ENCODE results near the gene FGD4. TPM values are rescaled to one million over a fixed set of nuclear protein-coding genes. Genes with fewer than 3 reads are reported as not detected.
"Not testable (repeated sequence)": the region's sequence is repeated elsewhere in the genome, so short reads cannot be mapped to it uniquely, and the experiment has no call there.

FGD4 gene
- total and polyA plus RNA-seq, 3 experiments from 2014 or later = 0.64 to 1.4 (median 1.4) TPM

- no peaks in the 10 kb centered on the region for H3K36me3 ChIP-seq (ENCODE audit: insufficient read depth, low read length)
- H3K27ac ChIP-seq (ENCODE audit: low read depth, low read length) = no peak overlapping the region
- H3K4me3 ChIP-seq (ENCODE audit: low read length) = no peak overlapping the region
- no peak for DNase-seq
- H3K4me1 ChIP-seq (ENCODE audit: insufficient read depth, low read length) = no peaks in the 10 kb centered on the region
- Mint-ChIP-seq H3K36me3 (no peaks in the 10 kb centered on the region), H3K9me3 (no peaks in the 10 kb centered on the region), H3K27ac (no peak overlapping the region), H3K4me1 (no peaks in the 10 kb centered on the region), H3K4me3 (no peak overlapping the region), H3K27me3 (peaks cover under 1 to 13% of the 10 kb centered on the region in 2 donors)
- H3K27me3 ChIP-seq (ENCODE audit: insufficient read depth, low read length, poor library complexity, severe bottlenecking) = no peaks in the 10 kb centered on the region
- ChIA-PET POLR2A (no interaction called here), CTCF (no interaction called here)
- H3K9me3 ChIP-seq (ENCODE audit: low read length) = no peaks in the 10 kb centered on the region
Observed at GRCh38 chr12:32512910-32513309, 113.6 kb downstream of the FGD4 start.

- ChIA-PET CTCF (no interaction called here), POLR2A (no interaction called here)
- Histone ChIP-seq H3K9me3 (ENCODE audit: low read length) (no peaks in the 10 kb centered on the region), H3K36me3 (ENCODE audit: insufficient read depth, low read length) (no peaks in the 10 kb centered on the region), H3K27me3 (ENCODE audit: insufficient read depth, low read length, poor library complexity, severe bottlenecking) (no peaks in the 10 kb centered on the region), H3K4me1 (ENCODE audit: insufficient read depth, low read length) (no peaks in the 10 kb centered on the region), H3K4me3 (ENCODE audit: low read length) (no peak overlapping the region), H3K27ac (ENCODE audit: low read depth, low read length) (no peak overlapping the region)
- Mint-ChIP-seq H3K9me3 (no peaks in the 10 kb centered on the region), H3K27ac (no peak overlapping the region), H3K36me3 (no peaks in the 10 kb centered on the region), H3K4me3 (no peak overlapping the region), H3K4me1 (no peaks in the 10 kb centered on the region), H3K27me3 (peaks cover 2 to 6% of the 10 kb centered on the region in 2 donors)
- no peak for DNase-seq
Observed at GRCh38 chr12:32515137-32515873, 115.9 kb downstream of the FGD4 start.

- Histone ChIP-seq H3K4me3 (ENCODE audit: low read length) (no peak overlapping the region), H3K36me3 (ENCODE audit: insufficient read depth, low read length) (no peaks in the 10 kb centered on the region), H3K27ac (ENCODE audit: low read depth, low read length) (no peak overlapping the region), H3K27me3 (ENCODE audit: insufficient read depth, low read length, poor library complexity, severe bottlenecking) (no peaks in the 10 kb centered on the region), H3K9me3 (ENCODE audit: low read length) (no peaks in the 10 kb centered on the region), H3K4me1 (ENCODE audit: insufficient read depth, low read length) (no peaks in the 10 kb centered on the region)
- Mint-ChIP-seq H3K4me3 (no peak overlapping the region), H3K27ac (no peak overlapping the region), H3K27me3 (peaks cover 0 to 2% of the 10 kb centered on the region in 2 donors), H3K36me3 (no peaks in the 10 kb centered on the region), H3K4me1 (no peaks in the 10 kb centered on the region), H3K9me3 (no peaks in the 10 kb centered on the region)
- ChIA-PET POLR2A (no interaction called here), CTCF (no interaction called here)
- no peak for DNase-seq
Observed at GRCh38 chr12:32516230-32516629, 116.9 kb downstream of the FGD4 start.

- Histone ChIP-seq H3K27me3 (ENCODE audit: insufficient read depth, low read length, poor library complexity, severe bottlenecking) (no peaks in the 10 kb centered on the region), H3K4me3 (ENCODE audit: low read length) (no peak overlapping the region), H3K36me3 (ENCODE audit: insufficient read depth, low read length) (no peaks in the 10 kb centered on the region), H3K4me1 (ENCODE audit: insufficient read depth, low read length) (no peaks in the 10 kb centered on the region), H3K9me3 (ENCODE audit: low read length) (no peaks in the 10 kb centered on the region), H3K27ac (ENCODE audit: low read depth, low read length) (no peak overlapping the region)
- POLR2A ChIA-PET = no interaction called here
- Mint-ChIP-seq H3K9me3 (no peaks in the 10 kb centered on the region), H3K27ac (no peak overlapping the region), H3K27me3 (peaks cover 0 to 2% of the 10 kb centered on the region in 2 donors), H3K4me3 (no peak overlapping the region), H3K36me3 (no peaks in the 10 kb centered on the region), H3K4me1 (peaks cover 0 to 6% (median 2%) of the 10 kb centered on the region in 3 donors)
- no peak for DNase-seq
- CTCF ChIA-PET = no interaction called here
Observed at GRCh38 chr12:32517966-32518365, 118.6 kb downstream of the FGD4 start.

- DNase-seq = no peak
- H3K9me3 Mint-ChIP-seq = no peaks in the 10 kb centered on the region
- no peak overlapping the region for H3K27ac Mint-ChIP-seq
- H3K27me3 ChIP-seq (ENCODE audit: insufficient read depth, low read length, poor library complexity, severe bottlenecking) = no peaks in the 10 kb centered on the region
- ChIA-PET CTCF (no interaction called here), POLR2A (no interaction called here)
- no peak overlapping the region for H3K4me3 ChIP-seq (ENCODE audit: low read length)
- no peak overlapping the region for H3K4me3 Mint-ChIP-seq
- no peak overlapping the region for H3K27ac ChIP-seq (ENCODE audit: low read depth, low read length)
- peaks cover 0 to 6% (median 3%) of the 10 kb centered on the region in 3 donors for H3K4me1 Mint-ChIP-seq
- no peaks in the 10 kb centered on the region for H3K36me3 ChIP-seq (ENCODE audit: insufficient read depth, low read length)
- H3K36me3 Mint-ChIP-seq = no peaks in the 10 kb centered on the region
- peaks cover 0 to 2% of the 10 kb centered on the region in 2 donors for H3K27me3 Mint-ChIP-seq
- H3K4me1 ChIP-seq (ENCODE audit: insufficient read depth, low read length) = no peaks in the 10 kb centered on the region
- H3K9me3 ChIP-seq (ENCODE audit: low read length) = no peaks in the 10 kb centered on the region
Observed at GRCh38 chr12:32519047-32519446, 119.7 kb downstream of the FGD4 start.

GRCh38 chr12:32522331-32523221, 123.2 kb downstream of the FGD4 start:
- DNase-seq = no peak
- Mint-ChIP-seq H3K27ac (no peak overlapping the region), H3K4me3 (no peak overlapping the region), H3K9me3 (no peaks in the 10 kb centered on the region), H3K36me3 (no peaks in the 10 kb centered on the region), H3K4me1 (peaks cover 0 to 6% (median 3%) of the 10 kb centered on the region in 3 donors), H3K27me3 (peaks cover 0 to 2% of the 10 kb centered on the region in 2 donors)
- Histone ChIP-seq H3K4me1 (ENCODE audit: insufficient read depth, low read length) (no peaks in the 10 kb centered on the region), H3K36me3 (ENCODE audit: insufficient read depth, low read length) (no peaks in the 10 kb centered on the region), H3K4me3 (ENCODE audit: low read length) (no peak overlapping the region), H3K27me3 (ENCODE audit: insufficient read depth, low read length, poor library complexity, severe bottlenecking) (no peaks in the 10 kb centered on the region), H3K27ac (ENCODE audit: low read depth, low read length) (no peak overlapping the region), H3K9me3 (ENCODE audit: low read length) (no peaks in the 10 kb centered on the region)
- POLR2A ChIA-PET = no interaction called here
- CTCF ChIA-PET = no interaction called here

GRCh38 chr12:32525802-32526201, 126.4 kb downstream of the FGD4 start:
- H3K36me3 ChIP-seq (ENCODE audit: insufficient read depth, low read length); DNase-seq; H3K4me1 Mint-ChIP-seq; H3K9me3 Mint-ChIP-seq; H3K36me3 Mint-ChIP-seq; H3K27ac Mint-ChIP-seq; H3K9me3 ChIP-seq (ENCODE audit: low read length); H3K4me3 ChIP-seq (ENCODE audit: low read length); H3K27ac ChIP-seq (ENCODE audit: low read depth, low read length); H3K27me3 Mint-ChIP-seq; CTCF ChIA-PET; H3K27me3 ChIP-seq (ENCODE audit: insufficient read depth, low read length, poor library complexity, severe bottlenecking); H3K4me3 Mint-ChIP-seq; H3K4me1 ChIP-seq (ENCODE audit: insufficient read depth, low read length); POLR2A ChIA-PET: not testable (repeated sequence)

GRCh38 chr12:32526343-32526742, 127.0 kb downstream of the FGD4 start:
- POLR2A ChIA-PET; H3K27me3 ChIP-seq (ENCODE audit: insufficient read depth, low read length, poor library complexity, severe bottlenecking); H3K9me3 ChIP-seq (ENCODE audit: low read length); H3K27me3 Mint-ChIP-seq; H3K9me3 Mint-ChIP-seq; H3K4me3 ChIP-seq (ENCODE audit: low read length); H3K4me1 Mint-ChIP-seq; CTCF ChIA-PET; H3K4me1 ChIP-seq (ENCODE audit: insufficient read depth, low read length); H3K27ac Mint-ChIP-seq; H3K36me3 Mint-ChIP-seq; H3K27ac ChIP-seq (ENCODE audit: low read depth, low read length); H3K36me3 ChIP-seq (ENCODE audit: insufficient read depth, low read length); H3K4me3 Mint-ChIP-seq; DNase-seq: not testable (repeated sequence)

Data from CD8-positive, alpha-beta memory T cell (primary cell).